Esophagus squamous epithelium (tissue), 4 donors: ENCODE measurements around the gene GALM.

ENCODE experiments used
- CTCF ChIP-seq, 6 experiments: fragments of 450-650 bp in 4 of 6; fragments of 200-600 bp in 2 of 6; sonication (generic) in 2 of 6; IDR thresholded peaks; one replicate each; pipeline ENCODE4 v1.5.1; 2016 to 2019; ENCODE audit warnings: antibody characterized with exemption in 6 of 6, mild to moderate bottlenecking in 4 of 6, moderate library complexity in 4 of 6
- POLR2A ChIP-seq, 4 donors: fragments of 450-650 bp; IDR thresholded peaks; one replicate each; pipeline ENCODE4 v1.6.1; 2017; ENCODE audit warnings: antibody characterized with exemption in 4 of 4, mild to moderate bottlenecking in 4 of 4, moderate library complexity in 3 of 4

GRCh38 chr2:38733300-38733971 lies 67.5 kb downstream of the GALM start:
- TF ChIP-seq CTCF (IDR thresholded peaks at IDR 0.05) (no peak), POLR2A (IDR thresholded peaks at IDR 0.05) (no peak)
